WTC11 (cell line): ENCODE measurements around the gene IL20RA. TPM values are rescaled to one million over a fixed set of nuclear protein-coding genes. Genes with fewer than 3 reads are reported as not detected.

Experiments
- ATAC-seq: fragments of 200-7000 bp; cut with Tn5 transposase; 2 replicates; pipeline ENCODE4 v1.10.0; 2021; ENCODE audit warnings: mild to moderate bottlenecking, moderate library complexity
- CTCF ChIA-PET: fragments of 300-600 bp; sonication (Branson Sonifier 250); formaldehyde crosslinking; loops from one replicate; lab custom pipeline; 2021; ENCODE audit warnings: antibody characterized with exemption; lab: Charles Lee
- POLR2A ChIA-PET: fragments of 350-600 bp; sonication (Branson Sonifier 250); formaldehyde crosslinking; loops from one replicate; lab custom pipeline; 2021; ENCODE audit warnings: antibody characterized with exemption; lab: Charles Lee
- DNase-seq: peaks from one replicate; pipeline ENCODE4 v3.0.0; 2021; ENCODE audit warnings: low spot score
- H3K27ac Mint-ChIP-seq: 2 replicates; pipeline ENCODE4 v1.8.0; 2021; ENCODE audit warnings: mixed read lengths
- H3K27me3 Mint-ChIP-seq: 2 replicates; pipeline ENCODE4 v1.8.0; 2021; ENCODE audit warnings: low read depth, mild to moderate bottlenecking, moderate library complexity, mixed read lengths
- H3K36me3 Mint-ChIP-seq: 2 replicates; pipeline ENCODE4 v1.8.0; 2021; ENCODE audit warnings: mixed read lengths
- H3K4me1 Mint-ChIP-seq: 2 replicates; pipeline ENCODE4 v1.8.0; 2022; ENCODE audit warnings: mixed read lengths
- H3K4me3 Mint-ChIP-seq: 2 replicates; pipeline ENCODE4 v1.8.0; 2021; ENCODE audit warnings: mild to moderate bottlenecking, moderate library complexity, mixed read lengths
- H3K9me3 Mint-ChIP-seq: 2 replicates; pipeline ENCODE4 v1.8.0; 2021; ENCODE audit warnings: mixed read lengths
- AR ChIP-seq: fragments of 250-450 bp; sonication (Bioruptor Pico); IDR thresholded peaks from 2 replicates; pipeline ENCODE4 v1.9.0; 2021; ENCODE audit warnings: mild to moderate bottlenecking
- ATF3 ChIP-seq: sonication (generic); formaldehyde crosslinking; conservative IDR thresholded peaks from 2 replicates; pipeline ENCODE4 v1.8.1; 2022; ENCODE audit warnings: mild to moderate bottlenecking, missing genetic modification reagents
- CTCF ChIP-seq: fragments of 200-600 bp; IDR thresholded peaks from 2 replicates; pipeline ENCODE4 v1.8.0; 2022; ENCODE audit warnings: antibody characterized with exemption
- FOXJ3 ChIP-seq: sonication (generic); formaldehyde crosslinking; IDR thresholded peaks from 2 replicates; pipeline ENCODE4 v1.9.0; 2021; ENCODE audit warnings: missing genetic modification reagents, mild to moderate bottlenecking, borderline replicate concordance
- FOXK1 ChIP-seq: sonication (generic); formaldehyde crosslinking; IDR thresholded peaks from 2 replicates; pipeline ENCODE4 v1.8.0; 2022; ENCODE audit warnings: mild to moderate bottlenecking, moderate library complexity, missing genetic modification reagents
- GABPB1 ChIP-seq: sonication (generic); formaldehyde crosslinking; IDR thresholded peaks from 2 replicates; pipeline ENCODE4 v1.8.1; 2023; ENCODE audit warnings: mild to moderate bottlenecking, missing genetic modification reagents
- GRHL2 ChIP-seq: fragments of 250-450 bp; sonication (Bioruptor Pico); IDR thresholded peaks from 2 replicates; pipeline ENCODE4 v1.8.0; 2022; ENCODE audit warnings: mild to moderate bottlenecking, moderate library complexity; ENCODE audit not compliant: insufficient replicate concordance, severe bottlenecking
- KAT7 ChIP-seq: sonication (generic); formaldehyde crosslinking; IDR thresholded peaks from 2 replicates; pipeline ENCODE4 v1.8.1; 2023; ENCODE audit warnings: missing genetic modification reagents, mild to moderate bottlenecking, borderline replicate concordance
- NFE2L1 ChIP-seq: sonication (generic); formaldehyde crosslinking; IDR thresholded peaks from 2 replicates; pipeline ENCODE4 v1.8.1; 2023; ENCODE audit warnings: missing genetic modification reagents
- NR1H2 ChIP-seq: sonication (generic); formaldehyde crosslinking; IDR thresholded peaks from 2 replicates; pipeline ENCODE4 v1.9.0; 2021; ENCODE audit warnings: mild to moderate bottlenecking, moderate library complexity, missing genetic modification reagents
- PRDM15 ChIP-seq: sonication (generic); formaldehyde crosslinking; IDR thresholded peaks from 2 replicates; pipeline ENCODE4 v1.8.0; 2022; ENCODE audit warnings: missing genetic modification reagents
- PRRX2 ChIP-seq: fragments of 250-450 bp; sonication (Bioruptor Pico); IDR thresholded peaks from 2 replicates; pipeline ENCODE4 v1.8.0; 2021; ENCODE audit warnings: mild to moderate bottlenecking
- RORB ChIP-seq: fragments of 250-450 bp; sonication (Bioruptor Pico); IDR thresholded peaks from 2 replicates; pipeline ENCODE4 v1.9.0; 2021; ENCODE audit warnings: mild to moderate bottlenecking
- USF1 ChIP-seq: sonication (generic); formaldehyde crosslinking; IDR thresholded peaks from 2 replicates; pipeline ENCODE4 v1.8.0; 2022; ENCODE audit warnings: mild to moderate bottlenecking, missing genetic modification reagents
- USF2 ChIP-seq: sonication (generic); formaldehyde crosslinking; IDR thresholded peaks from 2 replicates; pipeline ENCODE4 v1.8.1; 2023; ENCODE audit warnings: mild to moderate bottlenecking, missing genetic modification reagents, moderate library complexity
- ZBTB43 ChIP-seq: sonication (generic); formaldehyde crosslinking; IDR thresholded peaks from 2 replicates; pipeline ENCODE4 v1.8.1; 2023; ENCODE audit warnings: mild to moderate bottlenecking, missing genetic modification reagents
- ZNF121 ChIP-seq: sonication (generic); formaldehyde crosslinking; IDR thresholded peaks from 2 replicates; pipeline ENCODE4 v1.8.0; 2023; ENCODE audit warnings: missing genetic modification reagents
- ZNF423 ChIP-seq: fragments of 250-450 bp; sonication (Bioruptor Pico); IDR thresholded peaks from 2 replicates; pipeline ENCODE4 v2.1.2; 2022; ENCODE audit warnings: mild to moderate bottlenecking, moderate library complexity
- total RNA-seq: library from RNA; stranded (reverse); gene quantifications from 3 replicates; pipeline ENCODE4 v1.2.3, GENCODE V29; 2021

IL20RA gene
- total RNA-seq, 1 experiment from 2014 or later = 1.3 TPM

- TF ChIP-seq AR (CRISPR knock-in tag) = no peak
- no peak for TF ChIP-seq ZBTB43
- TF ChIP-seq CTCF = no peak
- no peak for TF ChIP-seq USF2 (CRISPR knock-in tag)
- TF ChIP-seq RORB (CRISPR knock-in tag) = no peak
- TF ChIP-seq FOXK1 (CRISPR knock-in tag) = no peak
- TF ChIP-seq GABPB1 = no peak
- TF ChIP-seq KAT7 (CRISPR knock-in tag) = no peak
These were observed 67.7 kb downstream of the IL20RA start (continued) for GRCh38 chr6:136977075-136977474.

GRCh38 chr6:136975089-136975715, 69.6 kb downstream of the IL20RA start:
- no peak for DNase-seq
- ChIA-PET POLR2A (no interaction called here), CTCF (no interaction called here)
- H3K27me3 Mint-ChIP-seq = no peaks in the 10 kb centered on the region
- ATAC-seq = no peak
- H3K4me3 Mint-ChIP-seq = no peak overlapping the region
- peaks cover 28% of the 10 kb centered on the region for H3K4me1 Mint-ChIP-seq
- H3K36me3 Mint-ChIP-seq = no peaks in the 10 kb centered on the region
- H3K27ac Mint-ChIP-seq = no peak overlapping the region
- H3K9me3 Mint-ChIP-seq = no peaks in the 10 kb centered on the region
- TF ChIP-seq ATF3 (CRISPR knock-in tag) = no peak
- no peak for TF ChIP-seq ZNF423 (CRISPR knock-in tag)
- no peak for TF ChIP-seq PRDM15 (CRISPR knock-in tag)
- TF ChIP-seq GRHL2 (CRISPR knock-in tag) = no peak
- no peak for TF ChIP-seq CTCF
- no peak for TF ChIP-seq NFE2L1 (CRISPR knock-in tag)
- TF ChIP-seq ZNF121 (CRISPR knock-in tag) = no peak
- no peak for TF ChIP-seq FOXJ3
- no peak for TF ChIP-seq NR1H2
- no peak for TF ChIP-seq USF1 (CRISPR knock-in tag)
- TF ChIP-seq PRRX2 (CRISPR knock-in tag) = no peak
